ENCODE results near the gene KNSTRN.

Gene KNSTRN

GRCh38 chr15:40437752-40438687, 55.5 kb downstream of the KNSTRN start:
- Histone ChIP-seq H3K9ac (ENCODE audit: low read length) (no peak overlapping the region), H3K4me2 (ENCODE audit: low read depth, low read length, poor library complexity, severe bottlenecking) (no peak overlapping the region), H3K36me3 (ENCODE audit: low read length) (no peaks in the 10 kb centered on the region)

DNA sequence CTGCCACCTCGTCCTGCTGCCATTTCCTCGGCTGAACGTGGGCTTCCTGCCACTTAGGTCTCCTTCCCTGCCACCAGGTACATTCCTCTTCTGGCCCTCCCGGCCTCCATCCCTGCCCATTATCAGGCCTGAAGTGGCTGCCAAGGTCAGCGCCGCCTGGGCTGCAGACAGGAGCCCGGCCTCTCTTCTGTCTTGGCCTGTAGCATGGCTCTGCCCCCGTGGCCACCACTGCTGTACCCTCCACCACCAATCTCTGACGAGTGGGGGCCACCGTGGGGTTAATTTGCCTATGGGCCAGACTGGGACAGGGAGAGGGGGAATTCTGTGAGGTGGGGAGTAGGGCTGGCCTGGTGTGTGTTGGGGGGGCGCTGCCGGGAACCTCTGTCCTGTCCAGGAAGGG, 56.2 kb downstream of the KNSTRN start:
- Histone ChIP-seq H3K27me3 (ENCODE audit: low read length) (no peaks in the 10 kb centered on the region), H3K9ac (ENCODE audit: low read length) (no peak overlapping the region), H3K4me3 (ENCODE audit: insufficient read depth, low read length, poor library complexity, severe bottlenecking) (no peak overlapping the region), H3K36me3 (ENCODE audit: low read length) (no peaks in the 10 kb centered on the region), H3F3A (ENCODE audit: insufficient read depth) (no peaks in the 10 kb centered on the region), H3K79me2 (ENCODE audit: insufficient read depth, low read length) (peaks cover 21% of the 10 kb centered on the region), H2AFZ (ENCODE audit: low read depth, low read length, severe bottlenecking) (no peak overlapping the region), H3K27ac (ENCODE audit: low read depth, low read length) (no peak overlapping the region), H3K9me3 (ENCODE audit: insufficient read depth, low read length) (no peaks in the 10 kb centered on the region), H4K20me1 (ENCODE audit: low read depth, low read length) (peaks cover 8% of the 10 kb centered on the region; the same call in 1 of the 2 replicates), H3K9me2 (replicated peaks; ENCODE audit: insufficient read depth, low read length) (no peaks in the 10 kb centered on the region), H3K4me2 (ENCODE audit: low read depth, low read length, poor library complexity, severe bottlenecking) (no peak overlapping the region)
- TF ChIP-seq EZH2phosphoT487 (conservative IDR thresholded peaks at IDR 0.05; ENCODE audit: low read length) (no peak), CTCF (IDR thresholded peaks at IDR 0.05; ENCODE audit: insufficient read depth, low read length, poor library complexity, severe bottlenecking) (no peak)

More at GRCh38 chr15:40437752-40438687, 55.5 kb downstream of the KNSTRN start:
- Histone ChIP-seq H3K9me3 (ENCODE audit: insufficient read depth, low read length) (no peaks in the 10 kb centered on the region), H4K20me1 (ENCODE audit: low read depth, low read length) (peaks cover 6% of the 10 kb centered on the region; the same call in 1 of the 2 replicates), H3K4me3 (ENCODE audit: insufficient read depth, low read length, poor library complexity, severe bottlenecking) (no peak overlapping the region), H3K27me3 (ENCODE audit: low read length) (no peaks in the 10 kb centered on the region), H2AFZ (ENCODE audit: low read depth, low read length, severe bottlenecking) (no peak overlapping the region), H3K79me2 (ENCODE audit: insufficient read depth, low read length) (peaks cover 14% of the 10 kb centered on the region), H3F3A (ENCODE audit: insufficient read depth) (no peaks in the 10 kb centered on the region), H3K27ac (ENCODE audit: low read depth, low read length) (no peak overlapping the region), H3K9me2 (replicated peaks; ENCODE audit: insufficient read depth, low read length) (no peaks in the 10 kb centered on the region)
- TF ChIP-seq EZH2phosphoT487 (conservative IDR thresholded peaks at IDR 0.05; ENCODE audit: low read length) (no peak), CTCF (IDR thresholded peaks at IDR 0.05; ENCODE audit: insufficient read depth, low read length, poor library complexity, severe bottlenecking) (no peak)

DNA sequence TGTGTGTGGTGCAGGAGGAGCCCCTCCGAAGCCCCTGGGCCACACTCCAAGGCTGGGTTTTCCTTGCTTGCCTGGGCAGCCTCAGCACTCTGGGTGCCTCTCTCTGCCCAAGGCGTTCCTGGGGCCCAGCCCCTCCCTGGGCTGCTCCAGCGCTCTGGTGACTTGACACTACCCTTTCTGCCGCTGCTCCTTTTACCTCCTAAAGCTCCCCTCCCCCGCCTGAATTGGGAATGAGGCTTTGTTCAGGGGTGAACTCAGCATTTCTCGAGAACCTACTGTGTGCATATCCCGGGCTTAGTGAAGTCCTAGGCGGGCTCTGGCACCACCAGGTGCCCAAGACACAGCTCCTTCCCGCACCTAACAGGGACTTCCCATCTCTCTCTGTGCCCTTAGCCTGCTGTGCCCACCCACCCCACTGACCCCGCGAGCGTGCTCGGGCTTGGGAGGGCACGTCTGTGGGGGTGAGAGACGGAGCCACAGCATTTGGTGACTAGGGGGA, 57.0 kb downstream of the KNSTRN start:
- Histone ChIP-seq H3K9me3 (ENCODE audit: insufficient read depth, low read length) (no peaks in the 10 kb centered on the region), H3K4me3 (ENCODE audit: insufficient read depth, low read length, poor library complexity, severe bottlenecking) (no peak overlapping the region), H3K79me2 (ENCODE audit: insufficient read depth, low read length) (peaks cover 29% of the 10 kb centered on the region), H3K36me3 (ENCODE audit: low read length) (no peaks in the 10 kb centered on the region), H3K27ac (ENCODE audit: low read depth, low read length) (no peak overlapping the region), H3K4me2 (ENCODE audit: low read depth, low read length, poor library complexity, severe bottlenecking) (peak overlapping the region; percentile 96), H2AFZ (ENCODE audit: low read depth, low read length, severe bottlenecking) (no peak overlapping the region), H4K20me1 (ENCODE audit: low read depth, low read length) (peaks cover 16% of the 10 kb centered on the region; the same call in 1 of the 2 replicates), H3K9me2 (replicated peaks; ENCODE audit: insufficient read depth, low read length) (no peaks in the 10 kb centered on the region), H3F3A (ENCODE audit: insufficient read depth) (no peaks in the 10 kb centered on the region), H3K27me3 (ENCODE audit: low read length) (no peaks in the 10 kb centered on the region), H3K9ac (ENCODE audit: low read length) (peak overlapping the region; percentile 70; the same call in 1 of the 2 replicates)
- TF ChIP-seq CTCF (IDR thresholded peaks at IDR 0.05; ENCODE audit: insufficient read depth, low read length, poor library complexity, severe bottlenecking) (no peak), EZH2phosphoT487 (conservative IDR thresholded peaks at IDR 0.05; ENCODE audit: low read length) (no peak)
